ENCODE data around the gene STIM1. TPM values are rescaled to one million over a fixed set of nuclear protein-coding genes. Genes with fewer than 3 reads are reported as not detected.

STIM1 gene
- total and polyA plus RNA-seq, 4 donors: 12.1 to 56.4 (median 41.2) TPM

GRCh38 chr11:4025967-4026324, 170.5 kb downstream of the STIM1 start:
- no peak overlapping the region for H3K4me3 ChIP-seq
- DNase-seq: peak; percentile 51 to 94 (median 94)
- peaks cover 0 to 38% (median 22%) of the 10 kb centered on the region in 5 donors for H3K4me1 ChIP-seq (ENCODE audit: control insufficient read depth in 5 of 5, insufficient read depth in 5 of 5, low read length in 5 of 5)
- H3K36me3 ChIP-seq (ENCODE audit: control insufficient read depth in 4 of 4, insufficient read depth in 4 of 4, low read length in 4 of 4): no peaks in the 10 kb centered on the region
- H3K27ac ChIP-seq (ENCODE audit: low read depth in 1 of 2, low read length in 1 of 2): no peak overlapping the region
- peaks cover 0 to 2% (median 0%) of the 10 kb centered on the region in 4 donors for H3K9me3 ChIP-seq (ENCODE audit: control insufficient read depth in 4 of 4, insufficient read depth in 3 of 4, low read length in 3 of 4)
- H3K27me3 ChIP-seq (ENCODE audit: control insufficient read depth in 3 of 3, insufficient read depth in 3 of 3, low read length in 2 of 3): no peaks in the 10 kb centered on the region
- ATAC-seq (ENCODE audit: insufficient read depth, low FRiP score): no peak
- no peak for TF ChIP-seq CTCF (IDR thresholded peaks at IDR 0.05; ENCODE audit: control extremely low read depth, extremely low read depth)
- 56 to 57% methylated on average over 2 of the region's 2 CpGs for WGBS, 2 donors
- peak overlapping the region in 1 of 2 donors; percentile 58 for H3K9ac ChIP-seq (ENCODE audit: insufficient read depth in 1 of 2, low read length in 2 of 2)

GRCh38 chr11:4026389-4026788, 170.9 kb downstream of the STIM1 start:
- no peak for ATAC-seq (ENCODE audit: insufficient read depth, low FRiP score)
- Histone ChIP-seq H3K36me3 (ENCODE audit: control insufficient read depth in 4 of 4, insufficient read depth in 4 of 4, low read length in 4 of 4) (no peaks in the 10 kb centered on the region), H3K27ac (ENCODE audit: low read depth in 1 of 2, low read length in 1 of 2) (peak overlapping the region in 1 of 2 donors; percentile 6), H3K9me3 (ENCODE audit: control insufficient read depth in 4 of 4, insufficient read depth in 3 of 4, low read length in 3 of 4) (peaks cover 0 to 2% (median 0%) of the 10 kb centered on the region in 4 donors), H3K27me3 (ENCODE audit: control insufficient read depth in 3 of 3, insufficient read depth in 3 of 3, low read length in 2 of 3) (no peaks in the 10 kb centered on the region), H3K4me1 (ENCODE audit: control insufficient read depth in 5 of 5, insufficient read depth in 5 of 5, low read length in 5 of 5) (peaks cover 0 to 38% (median 22%) of the 10 kb centered on the region in 5 donors), H3K4me3 (no peak overlapping the region), H3K9ac (ENCODE audit: insufficient read depth in 1 of 2, low read length in 2 of 2) (peak overlapping the region in 1 of 2 donors; percentile 58)
- no peak for TF ChIP-seq CTCF (IDR thresholded peaks at IDR 0.05; ENCODE audit: control extremely low read depth, extremely low read depth)
- 88 to 90% methylated on average over 1 of the region's 1 CpG for WGBS, 2 donors
- DNase-seq: no peak

GRCh38 chr11:4027746-4028145, 172.3 kb downstream of the STIM1 start:
- ATAC-seq (ENCODE audit: insufficient read depth, low FRiP score): no peak
- no peak for TF ChIP-seq CTCF (IDR thresholded peaks at IDR 0.05; ENCODE audit: control extremely low read depth, extremely low read depth)
- H3K9me3 ChIP-seq (ENCODE audit: control insufficient read depth in 4 of 4, insufficient read depth in 3 of 4, low read length in 3 of 4): peaks cover 0 to 2% (median 0%) of the 10 kb centered on the region in 4 donors
- no peak overlapping the region for H3K27ac ChIP-seq (ENCODE audit: low read depth in 1 of 2, low read length in 1 of 2)
- no peaks in the 10 kb centered on the region for H3K27me3 ChIP-seq (ENCODE audit: control insufficient read depth in 3 of 3, insufficient read depth in 3 of 3, low read length in 2 of 3)
- no peaks in the 10 kb centered on the region for H3K36me3 ChIP-seq (ENCODE audit: control insufficient read depth in 4 of 4, insufficient read depth in 4 of 4, low read length in 4 of 4)
- peaks cover 0 to 38% (median 22%) of the 10 kb centered on the region in 5 donors for H3K4me1 ChIP-seq (ENCODE audit: control insufficient read depth in 5 of 5, insufficient read depth in 5 of 5, low read length in 5 of 5)
- DNase-seq: no peak
- H3K9ac ChIP-seq (ENCODE audit: insufficient read depth in 1 of 2, low read length in 2 of 2): no peak overlapping the region
- H3K4me3 ChIP-seq: no peak overlapping the region
- 53 to 77% methylated on average over 1 of the region's 1 CpG for WGBS, 2 donors

- no peak for TF ChIP-seq CTCF (IDR thresholded peaks at IDR 0.05; ENCODE audit: control extremely low read depth, extremely low read depth)
- H3K36me3 ChIP-seq (ENCODE audit: control insufficient read depth in 4 of 4, insufficient read depth in 4 of 4, low read length in 4 of 4): no peaks in the 10 kb centered on the region
- no peak for DNase-seq
- no peaks in the 10 kb centered on the region for H3K9me3 ChIP-seq (ENCODE audit: control insufficient read depth in 4 of 4, insufficient read depth in 3 of 4, low read length in 3 of 4)
- ATAC-seq (ENCODE audit: insufficient read depth, low FRiP score): no peak
- no peak overlapping the region for H3K27ac ChIP-seq (ENCODE audit: low read depth in 1 of 2, low read length in 1 of 2)
- peaks cover 0 to 26% (median 13%) of the 10 kb centered on the region in 5 donors for H3K4me1 ChIP-seq (ENCODE audit: control insufficient read depth in 5 of 5, insufficient read depth in 5 of 5, low read length in 5 of 5)
- H3K9ac ChIP-seq (ENCODE audit: insufficient read depth in 1 of 2, low read length in 2 of 2): no peak overlapping the region
- no peak overlapping the region for H3K4me3 ChIP-seq
- H3K27me3 ChIP-seq (ENCODE audit: control insufficient read depth in 3 of 3, insufficient read depth in 3 of 3, low read length in 2 of 3): no peaks in the 10 kb centered on the region
- 89 to 94% methylated on average over 3 of the region's 3 CpGs for WGBS, 2 donors
Measured at GRCh38 chr11:4030197-4030596, 174.7 kb downstream of the STIM1 start.
